Sigmoid colon (tissue), 7 donors: ENCODE results near the gene NEURL1. TPM values are rescaled to one million over a fixed set of nuclear protein-coding genes. Genes with fewer than 3 reads are reported as not detected.

ENCODE experiments used
- DNase-seq: peaks from one replicate; pipeline ENCODE4 v3.0.0-alpha.2; 2019
- H3K27ac ChIP-seq, 4 donors: fragments of 200-600 bp; sonication (generic); one replicate each; pipeline ENCODE4 v1.5.1; 2016 to 2019; ENCODE audit warnings: mild to moderate bottlenecking in 1 of 4
- H3K27me3 ChIP-seq, 3 donors: fragments of 200-600 bp; sonication (generic); one replicate each; pipeline ENCODE4 v1.5.1; 2019; ENCODE audit warnings: mild to moderate bottlenecking in 1 of 3
- H3K36me3 ChIP-seq, 4 donors: fragments of 200-600 bp; sonication (generic); one replicate each; pipeline ENCODE4 v1.5.1; 2016 to 2019
- H3K4me1 ChIP-seq, 4 donors: fragments of 200-600 bp; sonication (generic); one replicate each; pipeline ENCODE4 v1.5.1; 2017 to 2019
- H3K4me3 ChIP-seq, 4 donors: fragments of 200-600 bp; sonication (generic); one replicate each; pipeline ENCODE4 v1.5.1; 2017 to 2019; ENCODE audit warnings: mild to moderate bottlenecking in 2 of 4, moderate library complexity in 1 of 4
- H3K9me3 ChIP-seq, 4 donors: fragments of 200-600 bp in 3 of 4; sonication (generic) in 3 of 4; one replicate each; pipeline versions ENCODE4 v1.5.1 to v1.6.1; 2013 to 2019
- EP300 ChIP-seq, 4 donors: sonication (generic); formaldehyde crosslinking; IDR thresholded peaks; one replicate each; pipeline ENCODE4 v1.6.1; 2017; ENCODE audit warnings: antibody characterized with exemption in 4 of 4
- POLR2A ChIP-seq, 2 donors: fragments of 450-650 bp; IDR thresholded peaks; one replicate each; pipeline ENCODE4 v1.6.1; 2016; ENCODE audit warnings: antibody characterized with exemption in 2 of 2, mild to moderate bottlenecking in 2 of 2, moderate library complexity in 2 of 2
- POLR2AphosphoS5 ChIP-seq, 4 donors: sonication (generic); formaldehyde crosslinking; IDR thresholded peaks; one replicate each; pipeline ENCODE4 v1.6.1; 2017; ENCODE audit warnings: antibody characterized with exemption in 4 of 4
- WGBS, 2 donors: extraction: QIAGEN DNeasy Blood & Tissue Kit; methylation state at CpG; one replicate each; pipeline ENCODE4 v1.1.7; 2013; 5-methylcytosine and 5-hydroxymethylcytosine counted together
- intact Hi-C: fragments of 100-400 bp; cut with DNase I; formaldehyde crosslinking; loops from one replicate; pipeline ENCODE4 v1.15.1; 2023
- polyA plus RNA-seq, 3 donors: library from polyadenylated mRNA; stranded (reverse); fragments of 200-250 nt; gene quantifications; one replicate each; pipeline ENCODE4 v1.2.3, GENCODE V29; 2013
- total RNA-seq, 4 donors: library from RNA; depleted of rRNA; stranded (reverse); fragments of >200 nt; gene quantifications; one replicate each; pipeline ENCODE4 v1.1.0, GENCODE V29; 2016
- TF ChIP-seq, protein P1 (sequence below), 4 experiments: fragments of 450-650 bp in 3 of 4; fragments of 200-600 bp in 1 of 4; IDR thresholded peaks; one replicate each; pipeline ENCODE4 v1.5.1; 2016 to 2019; ENCODE audit warnings: antibody characterized with exemption in 4 of 4, mild to moderate bottlenecking in 3 of 4, moderate library complexity in 2 of 4
- donor health status: healthy with polysubstance abuse.
- donor health status: Bipolar disorder and iron deficiency.
- donor health status: healthy.

Gene NEURL1
- total and polyA plus RNA-seq, 7 donors = 0.41 to 54.1 (median 15.3) TPM; not detected in 1

- Histone ChIP-seq H3K4me1 (peaks cover 0 to 13% (median 10%) of the 10 kb centered on the region in 4 donors), H3K4me3 (no peak overlapping the region), H3K9me3 (no peaks in the 10 kb centered on the region), H3K27ac (no peak overlapping the region), H3K27me3 (peaks cover 0 to 4% (median 2%) of the 10 kb centered on the region in 3 donors), H3K36me3 (no peaks in the 10 kb centered on the region)
- DNase-seq = no peak
- intact Hi-C loops = no loop called here
- 92% methylated on average over 7 of the region's 7 CpGs for WGBS, 2 donors
- no peak for TF ChIP-seq POLR2AphosphoS5 (IDR thresholded peaks at IDR 0.05)
- TF ChIP-seq EP300 (IDR thresholded peaks at IDR 0.05) = no peak
Measured at GRCh38 chr10:103560886-103561285, 67.4 kb downstream of the NEURL1 start.

GRCh38 chr10:103562383-103562782, 68.9 kb downstream of the NEURL1 start:
- Histone ChIP-seq H3K27ac (no peak overlapping the region), H3K4me3 (no peak overlapping the region), H3K27me3 (peaks cover 0 to 4% (median 0%) of the 10 kb centered on the region in 3 donors), H3K9me3 (no peaks in the 10 kb centered on the region), H3K4me1 (peaks cover 0 to 13% (median 7%) of the 10 kb centered on the region in 4 donors), H3K36me3 (no peaks in the 10 kb centered on the region)
- no peak for TF ChIP-seq EP300 (IDR thresholded peaks at IDR 0.05)
- TF ChIP-seq, protein P1, sequence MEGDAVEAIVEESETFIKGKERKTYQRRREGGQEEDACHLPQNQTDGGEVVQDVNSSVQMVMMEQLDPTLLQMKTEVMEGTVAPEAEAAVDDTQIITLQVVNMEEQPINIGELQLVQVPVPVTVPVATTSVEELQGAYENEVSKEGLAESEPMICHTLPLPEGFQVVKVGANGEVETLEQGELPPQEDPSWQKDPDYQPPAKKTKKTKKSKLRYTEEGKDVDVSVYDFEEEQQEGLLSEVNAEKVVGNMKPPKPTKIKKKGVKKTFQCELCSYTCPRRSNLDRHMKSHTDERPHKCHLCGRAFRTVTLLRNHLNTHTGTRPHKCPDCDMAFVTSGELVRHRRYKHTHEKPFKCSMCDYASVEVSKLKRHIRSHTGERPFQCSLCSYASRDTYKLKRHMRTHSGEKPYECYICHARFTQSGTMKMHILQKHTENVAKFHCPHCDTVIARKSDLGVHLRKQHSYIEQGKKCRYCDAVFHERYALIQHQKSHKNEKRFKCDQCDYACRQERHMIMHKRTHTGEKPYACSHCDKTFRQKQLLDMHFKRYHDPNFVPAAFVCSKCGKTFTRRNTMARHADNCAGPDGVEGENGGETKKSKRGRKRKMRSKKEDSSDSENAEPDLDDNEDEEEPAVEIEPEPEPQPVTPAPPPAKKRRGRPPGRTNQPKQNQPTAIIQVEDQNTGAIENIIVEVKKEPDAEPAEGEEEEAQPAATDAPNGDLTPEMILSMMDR (IDR thresholded peaks at IDR 0.05) = no peak
- TF ChIP-seq POLR2AphosphoS5 (IDR thresholded peaks at IDR 0.05) = no peak
- TF ChIP-seq POLR2A (IDR thresholded peaks at IDR 0.05) = no peak
- no peak for DNase-seq
- WGBS, 2 donors = 78 to 83% methylated on average over 4 of the region's 4 CpGs
- intact Hi-C loops = no loop called here

- peaks cover 0 to 4% (median 0%) of the 10 kb centered on the region in 3 donors for H3K27me3 ChIP-seq
- peaks cover 0 to 13% (median 7%) of the 10 kb centered on the region in 4 donors for H3K4me1 ChIP-seq
- H3K4me3 ChIP-seq = no peak overlapping the region
- no peaks in the 10 kb centered on the region for H3K9me3 ChIP-seq
- DNase-seq = peak; percentile 82
- H3K27ac ChIP-seq = peak overlapping the region in 2 of 4 donors; percentile 31 to 35
- WGBS, 2 donors = 88% methylated on average over 7 of the region's 7 CpGs
- TF ChIP-seq, protein P1 (IDR thresholded peaks at IDR 0.05) = no peak
- TF ChIP-seq POLR2A (IDR thresholded peaks at IDR 0.05) (no peak), POLR2AphosphoS5 (IDR thresholded peaks at IDR 0.05) (peak; percentile 12 to 61 (median 35))
- no peaks in the 10 kb centered on the region for H3K36me3 ChIP-seq
- intact Hi-C loops = no loop called here
Measured at GRCh38 chr10:103563231-103564115, 70.0 kb downstream of the NEURL1 start.

DNA sequence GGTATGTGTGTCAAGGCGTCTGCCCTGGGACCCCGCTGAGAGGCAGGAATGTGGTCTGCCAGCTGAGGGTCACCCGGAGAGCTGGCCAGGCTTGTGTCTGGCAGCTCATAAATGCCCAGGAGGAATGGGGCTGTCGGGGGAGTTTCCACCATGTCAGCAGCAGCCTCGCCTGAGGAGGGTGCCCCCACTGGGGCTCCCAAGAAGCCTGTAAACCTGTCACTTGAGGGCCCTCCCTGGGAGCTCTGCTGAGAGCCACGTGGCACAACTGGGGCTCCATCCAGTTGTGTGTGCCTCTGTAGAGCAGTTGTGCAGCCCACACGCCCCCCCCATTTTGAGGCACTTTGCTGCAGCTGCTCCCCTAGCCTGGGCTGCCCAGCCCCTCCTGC, 70.6 kb downstream of the NEURL1 start:
- DNase-seq = peak; percentile 84
- peaks cover 0 to 13% (median 7%) of the 10 kb centered on the region in 4 donors for H3K4me1 ChIP-seq
- no peaks in the 10 kb centered on the region for H3K9me3 ChIP-seq
- WGBS, 2 donors = 67 to 68% methylated on average over 7 of the region's 7 CpGs
- H3K4me3 ChIP-seq = no peak overlapping the region
- H3K36me3 ChIP-seq = no peaks in the 10 kb centered on the region
- TF ChIP-seq, protein P1 (IDR thresholded peaks at IDR 0.05) = no peak
- TF ChIP-seq EP300 (IDR thresholded peaks at IDR 0.05) (peak in 1 of 4 donors; percentile 20), POLR2A (IDR thresholded peaks at IDR 0.05) (no peak), POLR2AphosphoS5 (IDR thresholded peaks at IDR 0.05) (peak in 1 of 4 donors; percentile 20)
- H3K27ac ChIP-seq = peak overlapping the region in 2 of 4 donors; percentile 31 to 35
- intact Hi-C loops = no loop called here
- H3K27me3 ChIP-seq = peaks cover 0 to 3% (median 0%) of the 10 kb centered on the region in 3 donors

DNA sequence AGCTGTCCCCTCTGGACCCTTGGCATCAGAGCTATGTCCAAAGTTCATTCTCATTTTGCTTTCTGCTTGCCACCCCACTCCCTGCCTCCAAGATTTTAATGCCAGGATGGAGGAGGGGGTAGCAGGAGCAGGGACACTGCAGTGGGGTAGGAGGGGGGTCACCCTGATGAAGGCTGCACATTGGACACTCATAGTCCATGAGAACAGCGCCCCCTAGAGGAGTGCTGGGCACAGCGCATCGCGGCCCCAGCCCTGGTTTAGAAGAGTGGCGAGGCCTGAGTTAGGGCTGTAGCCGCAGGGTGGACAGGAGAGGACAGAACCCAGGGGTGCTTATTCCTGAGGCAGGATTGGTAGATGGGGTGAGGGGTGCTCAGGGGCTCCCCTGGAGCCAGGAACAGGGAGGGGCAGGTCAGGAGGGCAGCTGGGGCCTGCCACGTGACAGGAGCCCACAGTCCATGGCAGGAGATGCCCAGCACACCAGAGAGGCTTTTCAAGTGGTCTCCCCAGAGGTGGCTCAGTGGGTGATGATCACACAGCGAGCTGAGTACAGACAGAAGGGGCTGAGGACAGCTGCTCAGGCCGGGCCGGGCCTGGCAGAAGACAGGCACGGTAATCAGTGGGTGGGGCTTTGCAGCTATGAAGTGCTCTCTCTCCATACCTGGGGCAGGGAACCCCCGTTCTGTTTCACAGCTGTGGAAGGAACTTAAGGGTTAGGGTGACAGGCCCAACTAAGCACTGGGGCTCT, 71.4 kb downstream of the NEURL1 start:
- TF ChIP-seq, protein P1 (IDR thresholded peaks at IDR 0.05) = peak in 1 of 4 experiments; percentile 44
- TF ChIP-seq POLR2A (IDR thresholded peaks at IDR 0.05) = no peak

More for the DNA sequence above, 71.4 kb downstream of the NEURL1 start:
- H3K36me3 ChIP-seq = no peaks in the 10 kb centered on the region
- no peak overlapping the region for H3K4me3 ChIP-seq
- peaks cover 0 to 13% (median 7%) of the 10 kb centered on the region in 4 donors for H3K4me1 ChIP-seq
- no peak for DNase-seq
- intact Hi-C loops = no loop called here
- no peak overlapping the region for H3K27ac ChIP-seq
- WGBS, 2 donors = 35 to 69% methylated on average over 12 of the region's 12 CpGs
- H3K9me3 ChIP-seq = no peaks in the 10 kb centered on the region
- no peaks in the 10 kb centered on the region for H3K27me3 ChIP-seq
